GM21786 (cell line): ENCODE data around the gene IBA57.
"Not testable (repeated sequence)": the region's sequence is repeated elsewhere in the genome, so short reads cannot be mapped to it uniquely, and the experiment has no call there.

ENCODE experiments used
- ATAC-seq: cut with Tn5 transposase; IDR thresholded peaks from one replicate; pipeline ENCODE4 v1.9.1; 2021; ENCODE audit not compliant: unreplicated experiment

The IBA57 gene

GRCh38 chr1:228210712-228211530 lies 45.3 kb downstream of the IBA57 start:
- ATAC-seq = no peak

GRCh38 chr1:228211531-228212414 lies 46.2 kb downstream of the IBA57 start:
- no peak for ATAC-seq

GRCh38 chr1:228212415-228212965 lies 46.9 kb downstream of the IBA57 start:
- ATAC-seq = no peak

GRCh38 chr1:228212966-228213844 lies 47.6 kb downstream of the IBA57 start:
- ATAC-seq = peak; percentile 96

GRCh38 chr1:228213917-228214808 lies 48.6 kb downstream of the IBA57 start:
- ATAC-seq = no peak

- ATAC-seq = no peak
These were observed 49.5 kb downstream of the IBA57 start for GRCh38 chr1:228214921-228215662.

- ATAC-seq = no peak
These were observed 50.1 kb downstream of the IBA57 start for GRCh38 chr1:228215663-228216116.

- no peak for ATAC-seq
These were observed 51.0 kb downstream of the IBA57 start for GRCh38 chr1:228216371-228217320.

- no peak for ATAC-seq
These were observed 52.1 kb downstream of the IBA57 start for GRCh38 chr1:228217551-228218344.

GRCh38 chr1:228218513-228219244 lies 53.1 kb downstream of the IBA57 start:
- ATAC-seq = no peak

- no peak for ATAC-seq
These were observed 53.8 kb downstream of the IBA57 start for GRCh38 chr1:228219245-228219961.

GRCh38 chr1:228219962-228220780 lies 54.6 kb downstream of the IBA57 start:
- ATAC-seq = no peak

- ATAC-seq = not testable (repeated sequence)
These were observed 55.5 kb downstream of the IBA57 start for GRCh38 chr1:228221097-228221496.

GRCh38 chr1:228222548-228222947 lies 56.9 kb downstream of the IBA57 start:
- no peak for ATAC-seq
